ENCODE data around the gene ALOX5AP.

Gene ALOX5AP

GRCh38 chr13:30714629-30715371 is 20.5 kb upstream of the ALOX5AP start:
- DNase-seq (ENCODE audit: low spot score): no peak

GRCh38 chr13:30715372-30715756 is 20.0 kb upstream of the ALOX5AP start:
- DNase-seq (ENCODE audit: low spot score): no peak

GRCh38 chr13:30715837-30716236 is 19.5 kb upstream of the ALOX5AP start:
- DNase-seq (ENCODE audit: low spot score): no peak

GRCh38 chr13:30718661-30719524 is 16.4 kb upstream of the ALOX5AP start:
- DNase-seq (ENCODE audit: low spot score): peak; percentile 82

GRCh38 chr13:30719525-30719914 is 15.8 kb upstream of the ALOX5AP start:
- DNase-seq (ENCODE audit: low spot score): no peak

- no peak for DNase-seq (ENCODE audit: low spot score)
Observed at GRCh38 chr13:30720172-30720869, 15.0 kb upstream of the ALOX5AP start.

GRCh38 chr13:30721936-30722335 is 13.4 kb upstream of the ALOX5AP start:
- no peak for DNase-seq (ENCODE audit: low spot score)

- no peak for DNase-seq (ENCODE audit: low spot score)
Observed at GRCh38 chr13:30722361-30722760, 13.0 kb upstream of the ALOX5AP start.

GRCh38 chr13:30724778-30725177 is 10.6 kb upstream of the ALOX5AP start:
- DNase-seq (ENCODE audit: low spot score): no peak

- DNase-seq (ENCODE audit: low spot score): no peak
Observed at GRCh38 chr13:30725326-30726085, 9.8 kb upstream of the ALOX5AP start.

GRCh38 chr13:30726192-30726591 is 9.2 kb upstream of the ALOX5AP start:
- no peak for DNase-seq (ENCODE audit: low spot score)

- DNase-seq (ENCODE audit: low spot score): no peak
Observed at GRCh38 chr13:30727491-30728355, 7.6 kb upstream of the ALOX5AP start.

- DNase-seq (ENCODE audit: low spot score): no peak
Observed at GRCh38 chr13:30729801-30730200, 5.5 kb upstream of the ALOX5AP start.

- no peak for DNase-seq (ENCODE audit: low spot score)
Observed at GRCh38 chr13:30730526-30730925, 4.8 kb upstream of the ALOX5AP start.

GRCh38 chr13:30731361-30732045 is 3.8 kb upstream of the ALOX5AP start:
- no peak for DNase-seq (ENCODE audit: low spot score)

- no peak for DNase-seq (ENCODE audit: low spot score)
Observed at GRCh38 chr13:30732046-30732390, 3.3 kb upstream of the ALOX5AP start.

GRCh38 chr13:30734439-30734838 is 904 bp upstream of the ALOX5AP start:
- DNase-seq (ENCODE audit: low spot score): no peak

GRCh38 chr13:30735872-30736175 is 481 bp downstream of the ALOX5AP start:
- DNase-seq (ENCODE audit: low spot score): no peak

- no peak for DNase-seq (ENCODE audit: low spot score)
Observed at GRCh38 chr13:30736461-30737320, 1.3 kb downstream of the ALOX5AP start.

All from hepatic stellate cell (primary cell).